ENCODE measurements around the gene LIG1. TPM values are rescaled to one million over a fixed set of nuclear protein-coding genes. Genes with fewer than 3 reads are reported as not detected.

LIG1 gene
- total and polyA plus RNA-seq, 2 of the 13 experiments (the other 11 are each of a cell fraction or from before 2014, with no cell fraction given): 20.1 to 64.4 TPM

DNA sequence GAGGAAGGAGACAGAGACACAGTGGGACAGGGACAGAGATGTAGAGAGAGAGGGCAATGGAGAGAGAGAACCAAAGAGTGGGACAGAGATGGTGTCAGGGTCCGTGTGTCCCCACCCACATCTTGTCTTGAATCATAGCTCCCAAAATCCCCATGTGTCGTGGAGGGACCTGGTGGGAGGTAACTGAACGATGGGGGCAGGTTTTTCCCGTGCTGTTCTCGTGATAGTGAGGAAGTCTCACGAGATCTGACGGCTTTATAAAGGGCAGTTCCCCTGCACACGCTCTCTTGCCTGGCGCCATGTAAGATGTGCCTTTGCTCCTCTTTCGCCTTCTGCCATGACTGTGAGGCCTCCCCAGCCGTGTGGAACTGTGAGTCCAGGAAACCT is 52.0 kb downstream of the LIG1 start:
- CTCF ChIA-PET (ENCODE audit: low intra/inter-chr PET ratio, low total read pairs): no interaction called here
- no TSS peak for BruUV-seq (replicated peaks)
- Histone ChIP-seq H3K4me2 (ENCODE audit: low read depth, low read length) (no peak overlapping the region), H3K4me3 (replicated peaks in 1 of 3; ENCODE audit: insufficient read depth in 1 of 3, low read depth in 2 of 3, low read length in 3 of 3) (no peak overlapping the region), H3K4me1 (ENCODE audit: insufficient read depth, low read length) (no peaks in the 10 kb centered on the region), H3K27me3 (ENCODE audit: control insufficient read depth in 1 of 2, insufficient read depth in 2 of 2, low read length in 2 of 2) (no peaks in the 10 kb centered on the region), H3K79me2 (ENCODE audit: insufficient read depth, low read length) (no peaks in the 10 kb centered on the region), H3K27ac (ENCODE audit: extremely low read length, insufficient read depth, low read length) (no peak overlapping the region), H2AFZ (ENCODE audit: low read length) (no peak overlapping the region), H4K20me1 (ENCODE audit: insufficient read depth, low read length) (no peaks in the 10 kb centered on the region), H3K9me3 (ENCODE audit: low read length) (no peaks in the 10 kb centered on the region), H3K9ac (ENCODE audit: insufficient read depth, low read depth, low read length) (no peak overlapping the region), H3K36me3 (replicated peaks in 1 of 2; ENCODE audit: control insufficient read depth in 1 of 2, insufficient read depth in 2 of 2, low read length in 2 of 2) (peaks cover 14 to 50% of the 10 kb centered on the region in 2 experiments)
- 98% methylated on average over 11 of the region's 11 CpGs for WGBS (ENCODE audit: low lambda C conversion rate)
- DNase-seq (ENCODE audit: low spot score) (no peak), ATAC-seq (no peak), FAIRE-seq (no peak)
- TF ChIP-seq CHD4 (IDR thresholded peaks at IDR 0.05; ENCODE audit: borderline replicate concordance, low read length) (no peak), E2F2 (CRISPR knock-in tag; IDR thresholded peaks at IDR 0.05; ENCODE audit: borderline replicate concordance) (no peak), ZEB1 (IDR thresholded peaks at IDR 0.05; ENCODE audit: insufficient replicate concordance, low read depth) (no peak), HNF4A (CRISPR knock-in tag; IDR thresholded peaks at IDR 0.05) (no peak), ZBTB7B (CRISPR knock-in tag; IDR thresholded peaks at IDR 0.05) (no peak), ZSCAN12 (CRISPR knock-in tag; IDR thresholded peaks at IDR 0.05) (no peak), CBX5 (CRISPR knock-in tag; IDR thresholded peaks at IDR 0.05; ENCODE audit: borderline replicate concordance) (no peak), ZNF383 (CRISPR knock-in tag; IDR thresholded peaks at IDR 0.05; ENCODE audit: borderline replicate concordance) (no peak), ZBTB25 (CRISPR knock-in tag; IDR thresholded peaks at IDR 0.05) (no peak), SMC3 (IDR thresholded peaks at IDR 0.05; ENCODE audit: low read length) (no peak)
- intact Hi-C loops (cut with micrococcal nuclease; ENCODE audit: unreplicated experiment) (no loop called here), in situ Hi-C loops (cut with HindIII; ENCODE audit: extremely low pct_ligation_motif_present, low pct_unique_long_range_greater_than_20kb) (no loop called here)
- POLR2A ChIA-PET: interaction anchor here (1.7 kb wide), 1 partner anchor 8 kb away, joined by 5 read pairs; the partner anchor contains the start of gene PLA2G4C
